Endodermal cell (in vitro differentiated cells): ENCODE measurements around the gene NAALADL2. TPM values are rescaled to one million over a fixed set of nuclear protein-coding genes. Genes with fewer than 3 reads are reported as not detected.

Experiments
- DNase-seq: peaks from one replicate; pipeline ENCODE4 v3.0.0-alpha.2; 2017
- H3K27ac ChIP-seq: 2 replicates; pipeline ENCODE4 v1.5.1; 2013; ENCODE audit warnings: mild to moderate bottlenecking, low read depth, low read length, moderate library complexity
- H3K27me3 ChIP-seq: 2 replicates; pipeline ENCODE4 v1.6.1; 2013; ENCODE audit warnings: mild to moderate bottlenecking, low read length, moderate library complexity; ENCODE audit not compliant: insufficient read depth, control insufficient read depth, poor library complexity, severe bottlenecking
- H3K36me3 ChIP-seq: 2 replicates; pipeline ENCODE4 v1.7.0; 2013; ENCODE audit warnings: mild to moderate bottlenecking, low read length, moderate library complexity; ENCODE audit not compliant: control insufficient read depth, insufficient read depth
- H3K4me1 ChIP-seq: one replicate; pipeline ENCODE4 v1.7.0; 2013; ENCODE audit warnings: low read length; ENCODE audit not compliant: control insufficient read depth, insufficient read depth
- H3K4me3 ChIP-seq: 2 replicates; pipeline ENCODE4 v1.5.1; 2013; ENCODE audit warnings: mild to moderate bottlenecking, low read length, moderate library complexity
- H3K9ac ChIP-seq: 2 replicates; pipeline ENCODE4 v1.6.1; 2013; ENCODE audit warnings: mild to moderate bottlenecking, low read length, moderate library complexity; ENCODE audit not compliant: poor library complexity, severe bottlenecking; ENCODE audit errors: extremely low read depth
- H3K9me3 ChIP-seq: 2 replicates; pipeline ENCODE4 v1.6.1; 2013; ENCODE audit warnings: mild to moderate bottlenecking, low read length, moderate library complexity; ENCODE audit not compliant: control insufficient read depth
- H3K27ac Mint-ChIP-seq: 2 replicates; pipeline ENCODE4 v1.8.0; 2020; ENCODE audit warnings: mixed read lengths
- H3K27me3 Mint-ChIP-seq: 2 replicates; pipeline ENCODE4 v1.8.0; 2021; ENCODE audit warnings: mild to moderate bottlenecking, mixed read lengths; ENCODE audit not compliant: insufficient read depth
- H3K36me3 Mint-ChIP-seq: 2 replicates; pipeline ENCODE4 v1.8.0; 2020; ENCODE audit warnings: low read depth, mixed read lengths
- H3K4me1 Mint-ChIP-seq: 2 replicates; pipeline ENCODE4 v1.8.0; 2020; ENCODE audit warnings: mixed read lengths
- H3K4me3 Mint-ChIP-seq: 2 replicates; pipeline ENCODE4 v1.8.0; 2020; ENCODE audit warnings: mild to moderate bottlenecking, moderate library complexity, mixed read lengths
- H3K9me3 Mint-ChIP-seq: 2 replicates; pipeline ENCODE4 v1.8.0; 2020; ENCODE audit warnings: mild to moderate bottlenecking, mixed read lengths
- CTCF ChIP-seq: fragments of 200-600 bp; sonication (generic); conservative IDR thresholded peaks from 2 replicates; pipeline ENCODE4 v1.5.0; 2021; ENCODE audit warnings: antibody characterized with exemption, mild to moderate bottlenecking
- WGBS, 2 experiments: methylation state at CpG; one replicate each; pipeline versions ENCODE4 v1.1.5 to v1.1.7; 2013; ENCODE audit warnings: missing lambda C conversion rate in 2 of 2, mixed read lengths in 1 of 2; ENCODE audit not compliant: insufficient coverage in 1 of 2, insufficient read length in 1 of 2; 5-methylcytosine and 5-hydroxymethylcytosine counted together
- total RNA-seq, 2 donors: library from RNA; stranded (reverse); fragmentation: NEBNext Ultra II Directional in 1 of 2; extraction: Animal tissue kit (Norgen Biotek cat#: 25700) in 1 of 2; gene quantifications; 2 replicates in 1 of 2; 3 replicates in 1 of 2; pipeline ENCODE4 v1.2.1, GENCODE V29; 2021

Gene NAALADL2
- total RNA-seq, 2 donors from 2014 or later, result 1.6 to 1.8 TPM

- Histone ChIP-seq H3K4me3 (no peak overlapping the region), H3K27ac (no peak overlapping the region), H3K4me1 (no peaks in the 10 kb centered on the region), H3K9me3 (no peaks in the 10 kb centered on the region), H3K27me3 (no peaks in the 10 kb centered on the region), H3K9ac (no peak overlapping the region), H3K36me3 (no peaks in the 10 kb centered on the region)
- H3K9me3 Mint-ChIP-seq, result no peaks in the 10 kb centered on the region
- TF ChIP-seq CTCF, result no peak
- H3K4me3 Mint-ChIP-seq, result no peak overlapping the region
- H3K27me3 Mint-ChIP-seq, result no peaks in the 10 kb centered on the region
- no peak overlapping the region for H3K27ac Mint-ChIP-seq
- H3K4me1 Mint-ChIP-seq, result no peaks in the 10 kb centered on the region
- H3K36me3 Mint-ChIP-seq, result no peaks in the 10 kb centered on the region
- no peak for DNase-seq
Measured at GRCh38 chr3:175763948-175764347, 904.8 kb downstream of the NAALADL2 start.

GRCh38 chr3:175764722-175765121, 905.6 kb downstream of the NAALADL2 start:
- DNase-seq, result no peak
- WGBS, 2 experiments, result 100% methylated on average over 1 to 2 of the region's 2 CpGs
- no peak for TF ChIP-seq CTCF
- Mint-ChIP-seq H3K36me3 (no peaks in the 10 kb centered on the region), H3K27ac (no peak overlapping the region), H3K4me3 (no peak overlapping the region), H3K27me3 (no peaks in the 10 kb centered on the region), H3K4me1 (no peaks in the 10 kb centered on the region), H3K9me3 (no peaks in the 10 kb centered on the region)
- Histone ChIP-seq H3K9ac (no peak overlapping the region), H3K4me1 (no peaks in the 10 kb centered on the region), H3K36me3 (no peaks in the 10 kb centered on the region), H3K4me3 (no peak overlapping the region), H3K27me3 (no peaks in the 10 kb centered on the region), H3K9me3 (no peaks in the 10 kb centered on the region), H3K27ac (no peak overlapping the region)

GRCh38 chr3:175770426-175770825, 911.3 kb downstream of the NAALADL2 start:
- H3K4me1 ChIP-seq, result no peaks in the 10 kb centered on the region
- TF ChIP-seq CTCF, result no peak
- no peaks in the 10 kb centered on the region for H3K27me3 Mint-ChIP-seq
- H3K9ac ChIP-seq, result no peak overlapping the region
- H3K27me3 ChIP-seq, result no peaks in the 10 kb centered on the region
- DNase-seq, result no peak
- H3K9me3 Mint-ChIP-seq, result no peaks in the 10 kb centered on the region
- no peaks in the 10 kb centered on the region for H3K4me1 Mint-ChIP-seq
- H3K4me3 Mint-ChIP-seq, result no peak overlapping the region
- H3K36me3 ChIP-seq, result no peaks in the 10 kb centered on the region
- H3K27ac Mint-ChIP-seq, result no peak overlapping the region
- no peak overlapping the region for H3K27ac ChIP-seq
- H3K4me3 ChIP-seq, result no peak overlapping the region
- H3K36me3 Mint-ChIP-seq, result no peaks in the 10 kb centered on the region
- H3K9me3 ChIP-seq, result no peaks in the 10 kb centered on the region
